HG02938 (cell line): ENCODE data around the gene NIPA2.

ENCODE experiments used
- ATAC-seq: cut with Tn5 transposase; IDR thresholded peaks from one replicate; pipeline ENCODE4 v1.9.1; 2021; ENCODE audit warnings: mild to moderate bottlenecking, moderate library complexity; ENCODE audit not compliant: unreplicated experiment

Gene NIPA2

DNA sequence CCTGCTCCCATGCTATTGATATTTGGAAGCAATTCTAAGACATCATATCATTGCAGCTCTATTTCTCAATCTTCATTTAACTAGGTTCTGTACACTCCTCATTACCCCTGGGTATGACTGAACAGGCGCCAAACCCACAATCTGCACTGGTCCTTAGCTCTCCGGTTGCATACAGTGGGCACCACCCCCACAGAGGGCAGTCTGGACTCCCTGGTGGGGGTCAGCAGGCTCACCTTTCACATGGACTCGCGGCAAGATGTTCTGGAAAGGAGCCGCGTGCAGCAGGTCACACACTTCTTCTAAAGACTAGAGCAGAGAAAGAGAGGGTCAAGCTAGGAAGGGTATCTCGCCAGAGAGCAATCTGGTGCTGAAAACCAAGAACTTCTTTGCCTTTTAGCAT, 36.5 kb downstream of the NIPA2 start:
- ATAC-seq, result no peak

DNA sequence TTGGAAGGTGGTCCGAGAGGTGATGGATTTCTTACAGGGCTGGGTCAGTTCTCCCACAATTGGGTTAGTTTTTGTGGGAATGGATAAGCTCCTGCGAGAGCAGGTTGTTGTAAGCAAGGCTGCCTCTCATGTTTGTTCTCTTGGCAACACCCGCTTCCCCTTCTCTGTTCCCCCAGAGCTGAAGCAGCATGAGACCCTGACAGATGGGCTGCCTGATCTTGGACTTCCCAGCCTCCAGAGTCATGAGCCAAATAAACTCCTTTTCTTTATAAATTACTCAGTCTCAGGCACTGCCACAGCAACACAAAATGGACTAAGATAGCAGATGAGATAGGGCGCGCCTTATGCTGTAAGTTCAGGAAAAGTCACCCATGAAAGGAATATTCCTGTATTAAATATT, 38.7 kb downstream of the NIPA2 start:
- no peak for ATAC-seq

DNA sequence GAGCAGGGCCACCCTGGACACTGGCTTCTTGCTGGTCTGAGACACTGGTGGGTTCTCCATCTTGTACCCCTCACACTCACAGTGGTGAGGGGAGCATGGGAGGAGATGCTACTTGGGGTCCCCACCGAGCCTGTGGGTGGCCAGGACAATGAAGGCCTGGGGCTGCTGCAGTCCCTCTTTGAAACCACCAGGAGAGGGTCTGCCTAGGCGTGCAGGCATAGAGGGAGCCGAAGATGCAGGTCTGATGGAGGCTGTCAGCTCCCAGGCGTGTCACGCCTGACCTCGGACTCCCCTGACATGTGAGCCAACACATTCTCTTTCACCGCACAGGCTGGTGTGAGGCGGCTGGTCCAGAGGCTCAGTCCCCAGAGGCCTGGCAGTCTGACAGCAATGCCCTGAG, 39.1 kb downstream of the NIPA2 start:
- ATAC-seq, result no peak

DNA sequence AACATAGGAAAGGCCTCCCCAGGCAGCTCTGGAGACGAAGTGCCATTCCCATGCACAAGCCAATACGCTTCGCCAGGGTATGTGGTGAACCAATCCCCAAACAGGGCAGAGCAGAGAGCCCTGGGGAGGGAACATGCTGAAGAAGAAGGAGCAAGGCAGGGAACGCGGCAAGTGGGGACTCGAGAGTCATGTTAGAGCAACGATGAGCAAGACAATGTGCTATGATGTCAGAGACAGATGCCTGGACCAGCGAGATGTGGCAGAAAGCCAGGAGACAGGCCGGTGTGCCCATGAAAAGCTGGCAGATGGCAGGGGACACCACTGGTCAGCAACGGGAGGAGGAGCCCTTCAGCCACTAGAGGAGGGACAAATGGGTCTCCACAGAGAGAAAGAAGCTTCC, 39.6 kb downstream of the NIPA2 start:
- ATAC-seq, result no peak

DNA sequence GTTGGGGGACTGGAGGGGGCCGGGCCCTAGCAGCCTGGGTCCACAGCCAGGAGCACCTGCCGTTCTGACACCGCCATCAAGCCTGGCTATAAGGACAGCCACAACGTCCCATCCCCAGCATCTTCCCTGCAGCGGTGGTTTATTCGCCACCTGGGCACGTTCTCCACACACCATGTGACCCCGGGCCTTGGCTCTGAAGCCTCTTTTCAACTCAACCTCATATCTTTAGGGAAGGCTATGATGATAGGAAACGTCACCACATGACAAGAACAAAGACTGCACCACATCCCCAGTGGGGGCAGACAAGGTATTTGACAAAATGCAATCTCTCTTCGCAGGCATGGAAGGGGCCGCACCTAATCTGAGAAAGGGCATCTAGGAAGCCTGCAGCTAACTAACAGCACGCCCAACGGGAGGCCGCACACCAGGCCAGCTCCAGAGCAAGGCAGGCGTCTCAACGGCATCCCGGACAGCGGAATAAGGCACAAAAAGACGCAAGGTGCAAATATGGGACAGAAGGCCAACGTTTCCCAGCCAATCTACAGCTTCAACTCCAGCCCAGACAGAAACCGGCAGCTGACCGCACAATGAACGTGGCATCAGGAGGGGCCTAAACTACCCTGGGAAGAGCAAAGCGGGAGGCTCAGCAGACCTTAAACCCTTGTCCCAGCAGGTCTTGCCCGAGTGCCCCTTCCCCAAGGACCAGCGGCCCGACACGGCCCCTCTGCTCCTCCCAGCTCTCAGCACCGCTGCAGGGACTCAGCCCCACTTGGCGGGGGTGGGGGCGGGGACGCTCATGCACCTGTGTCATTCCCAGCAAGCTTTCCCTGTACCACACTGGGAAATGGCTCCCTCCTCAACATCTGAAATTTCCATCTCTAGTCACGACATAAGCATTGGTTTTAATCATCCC, 41.9 kb downstream of the NIPA2 start:
- no peak for ATAC-seq

DNA sequence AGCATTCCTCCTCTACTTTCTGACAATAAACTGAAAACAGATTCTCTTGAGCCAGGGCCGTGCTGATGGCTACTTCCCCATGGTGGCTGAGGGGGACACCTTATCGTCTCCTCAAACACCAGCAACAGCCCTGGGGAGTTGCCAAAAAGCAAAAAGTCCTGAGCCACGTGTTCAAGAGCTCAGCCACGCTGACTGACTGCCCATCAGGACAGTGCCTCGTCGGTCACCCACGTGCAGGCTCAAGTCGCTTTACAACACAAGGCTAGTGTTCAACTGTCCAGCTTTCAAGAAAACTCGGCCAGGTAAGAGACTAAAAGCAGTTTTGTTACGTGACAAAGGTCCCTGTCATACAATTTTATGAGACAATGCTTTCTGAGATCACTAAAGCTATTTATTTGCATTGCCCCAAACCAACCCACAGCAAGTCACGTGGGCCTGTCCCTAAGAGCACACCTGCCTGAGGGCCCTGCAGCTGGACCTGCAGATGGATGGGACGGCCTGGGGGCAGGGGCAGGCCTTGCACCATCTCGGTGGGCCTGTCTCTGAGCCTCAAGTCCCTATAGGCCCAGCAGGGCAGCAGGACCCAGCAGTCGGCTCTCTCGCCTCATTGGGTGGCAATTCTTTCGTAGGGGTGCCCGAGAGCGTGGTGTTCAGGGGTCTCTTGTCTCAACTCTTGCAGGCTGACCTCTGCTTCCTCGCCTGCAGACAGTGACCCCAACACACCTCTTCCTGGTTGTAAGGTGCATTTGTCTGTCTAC, 42.7 kb downstream of the NIPA2 start:
- ATAC-seq, result no peak

DNA sequence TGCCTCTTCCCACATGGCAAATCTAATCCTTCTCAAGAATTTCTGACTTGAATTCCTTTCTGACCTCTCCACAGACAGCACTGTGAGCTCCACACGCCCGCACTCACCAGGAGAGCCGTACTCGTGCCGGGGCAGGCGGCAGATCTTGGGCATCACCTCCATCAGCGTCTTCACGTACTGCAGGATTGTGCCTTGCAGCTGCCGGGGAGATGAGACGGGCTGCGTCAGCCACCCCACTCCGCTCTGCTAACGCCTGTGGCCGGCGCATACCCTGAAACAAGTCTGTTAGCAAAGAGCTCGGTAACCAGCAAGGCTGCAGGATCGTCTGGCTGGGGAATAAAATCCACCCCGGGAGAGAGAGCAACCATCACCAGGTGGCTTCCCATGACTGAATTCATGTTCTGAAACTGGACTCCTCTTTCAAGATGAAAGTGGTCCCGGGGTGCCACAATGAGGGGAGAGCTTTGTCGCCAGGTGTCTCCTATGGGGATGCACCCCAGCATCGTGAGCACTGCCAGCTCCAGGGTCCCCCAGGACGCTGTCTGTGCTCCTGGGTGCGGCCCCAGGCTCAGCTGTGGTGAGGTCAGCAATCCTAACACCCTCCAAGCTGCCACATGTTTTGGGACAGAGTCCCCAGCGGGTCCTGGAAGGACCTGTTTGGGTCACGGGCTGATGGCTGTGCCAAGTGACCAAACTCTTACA, 43.4 kb downstream of the NIPA2 start:
- no peak for ATAC-seq

DNA sequence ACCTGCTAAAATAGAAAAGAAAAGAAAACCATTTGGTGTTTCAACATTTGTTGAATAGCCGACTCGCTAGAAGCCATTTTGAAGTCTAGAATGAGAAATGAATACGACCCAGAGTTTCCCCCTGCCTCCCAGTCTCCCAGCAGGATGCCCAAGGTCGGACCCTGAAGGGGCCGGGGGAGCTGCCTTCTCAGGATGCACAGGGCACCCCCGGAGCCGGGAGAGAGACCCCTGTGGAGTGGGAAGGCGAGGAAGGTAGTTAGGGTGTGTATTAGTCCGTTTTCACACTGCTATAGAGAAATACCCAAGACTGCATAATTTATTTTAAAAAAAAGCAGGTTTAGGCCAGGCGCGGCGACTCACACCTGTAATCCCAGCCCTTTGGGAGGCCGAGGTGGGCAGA, 44.7 kb downstream of the NIPA2 start:
- ATAC-seq, result no peak

DNA sequence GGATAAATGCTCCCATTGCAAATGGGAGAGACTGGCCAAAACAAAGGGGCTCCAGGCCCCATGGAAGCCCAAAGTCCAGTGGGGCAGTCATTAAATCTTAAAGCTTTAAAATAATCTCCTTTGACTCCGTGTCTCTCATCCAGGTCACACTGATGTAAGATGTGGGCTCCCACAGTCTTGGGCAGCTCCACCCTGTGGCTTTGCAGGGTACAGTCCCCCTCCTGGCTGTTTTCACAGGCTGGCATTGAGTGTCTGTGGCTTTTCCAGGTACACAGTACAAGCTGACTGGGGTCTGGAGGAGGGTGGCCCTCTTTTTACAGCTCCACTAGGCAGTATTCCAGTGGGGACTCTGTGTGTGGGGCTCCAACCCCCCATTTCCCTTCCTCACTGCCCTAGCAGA, 45.9 kb downstream of the NIPA2 start:
- no peak for ATAC-seq

DNA sequence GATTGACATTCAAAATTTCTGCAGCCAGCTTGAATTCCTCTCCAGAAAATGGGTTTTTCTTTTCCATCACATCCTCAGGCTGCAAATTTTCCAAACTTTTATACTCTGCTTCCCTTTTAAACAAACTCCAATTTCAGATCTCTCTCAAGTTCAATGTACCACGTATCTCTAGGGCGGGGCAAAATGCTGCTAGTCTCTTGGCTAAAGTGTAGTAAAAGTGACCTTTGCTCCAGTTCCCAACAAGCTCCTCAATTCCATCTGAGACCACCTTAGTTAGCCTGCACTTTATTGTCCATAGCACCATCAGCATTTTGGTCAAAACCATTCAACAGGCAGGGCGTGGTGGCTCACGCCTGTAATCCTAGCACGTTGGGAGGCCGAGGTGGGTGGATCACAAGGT, 46.7 kb downstream of the NIPA2 start:
- no peak for ATAC-seq

DNA sequence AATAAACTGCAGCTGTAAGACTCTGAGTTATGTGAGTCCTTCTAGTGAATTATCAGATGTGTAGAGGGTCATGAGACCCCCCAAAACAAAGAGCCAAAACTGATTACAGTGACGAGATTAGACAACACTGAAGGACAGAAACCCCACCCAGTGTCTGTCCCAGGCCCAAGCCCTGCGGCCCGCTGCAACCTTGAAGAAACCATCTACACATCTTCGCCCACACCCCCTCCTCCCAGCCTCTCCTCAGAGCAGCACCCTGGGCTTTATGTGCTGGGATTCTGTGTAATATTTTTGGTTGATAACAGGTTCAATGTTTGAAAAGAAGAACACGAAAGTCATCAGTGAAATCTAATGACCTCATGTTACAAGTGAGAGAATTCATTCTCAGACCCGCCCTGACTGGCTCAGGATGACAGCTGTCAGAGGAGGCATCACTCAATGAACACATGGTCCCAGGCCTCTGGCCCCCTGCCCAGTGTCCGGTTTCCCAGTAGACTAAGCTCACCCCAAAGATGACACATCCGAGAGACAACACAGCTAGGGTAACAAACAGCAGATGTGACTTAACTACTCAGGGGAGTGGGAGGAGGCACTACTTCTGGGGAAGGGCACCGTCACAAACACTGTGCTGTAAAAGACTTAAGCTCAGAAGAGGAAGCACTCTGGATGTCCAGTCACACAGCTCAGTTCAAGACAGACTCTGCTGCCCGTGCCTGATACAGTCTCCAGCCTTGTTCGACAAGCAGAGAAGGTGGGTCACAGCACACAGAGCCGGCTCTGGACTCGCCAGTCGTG, 48.9 kb downstream of the NIPA2 start:
- ATAC-seq, result no peak

DNA sequence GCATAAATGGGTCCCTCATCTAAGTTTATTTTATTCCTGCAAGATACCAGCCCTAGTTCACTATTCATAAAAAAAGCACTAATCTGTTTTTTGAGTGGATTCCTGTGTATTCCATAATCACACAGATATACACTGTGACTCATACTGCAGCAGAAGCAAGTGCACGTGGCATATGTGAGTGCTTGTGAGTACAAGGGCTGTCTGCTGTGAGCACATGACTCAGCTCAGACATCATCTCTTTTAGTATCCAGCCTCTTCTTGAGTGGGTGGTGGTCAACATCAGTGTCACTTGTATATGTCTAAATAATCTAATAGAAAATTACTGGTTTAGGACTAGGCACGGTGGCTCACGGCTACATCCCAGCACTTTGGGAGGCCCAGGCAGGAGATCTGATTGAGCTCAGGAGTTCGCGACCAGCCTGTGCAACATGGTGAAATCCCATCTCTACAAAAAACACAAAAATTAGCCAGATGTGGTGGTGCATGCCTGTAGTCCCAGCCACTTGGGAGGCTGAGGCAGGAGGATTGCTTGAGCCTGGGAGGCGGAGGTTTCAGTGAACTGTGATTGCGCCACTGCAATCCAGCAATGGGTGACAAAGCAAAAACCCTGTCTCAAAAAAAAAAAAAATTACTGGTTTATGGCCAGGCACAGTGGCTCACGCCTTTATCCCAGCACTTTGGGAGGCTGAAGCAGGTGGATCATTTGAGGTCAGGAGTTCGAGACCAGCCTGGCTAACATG, 49.8 kb downstream of the NIPA2 start:
- no peak for ATAC-seq

DNA sequence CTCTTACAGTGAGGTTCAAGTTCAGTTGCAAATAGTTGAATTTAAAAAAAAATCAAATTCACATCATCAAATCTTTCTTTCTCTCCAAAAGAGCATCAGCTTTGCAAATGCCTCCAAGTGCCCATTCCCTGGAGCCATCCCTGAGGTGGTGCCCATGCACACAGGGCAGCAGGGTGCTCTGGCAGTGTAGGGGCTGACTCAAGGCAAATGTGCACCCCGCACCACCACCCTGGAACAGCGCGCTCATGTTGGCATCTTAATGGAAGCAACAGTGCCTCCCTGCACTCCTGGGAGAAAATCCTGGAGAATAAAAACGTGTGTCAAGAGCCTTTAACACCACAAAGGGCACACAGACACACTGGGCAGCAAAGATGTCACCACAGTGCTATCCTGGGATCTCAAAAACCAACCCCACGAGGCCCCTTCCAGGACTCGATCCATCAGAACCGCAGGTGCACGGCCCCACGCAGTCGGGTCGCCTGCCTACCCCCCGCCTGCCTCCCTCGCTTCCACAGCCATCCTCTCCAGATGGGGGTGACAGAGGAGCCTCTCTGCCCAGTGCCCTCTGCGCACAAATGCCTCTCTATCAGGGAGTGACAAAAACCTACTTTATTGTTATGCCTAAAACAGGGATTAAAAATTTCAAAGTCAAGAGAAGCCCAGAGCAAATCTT, 50.8 kb downstream of the NIPA2 start:
- ATAC-seq, result no peak

DNA sequence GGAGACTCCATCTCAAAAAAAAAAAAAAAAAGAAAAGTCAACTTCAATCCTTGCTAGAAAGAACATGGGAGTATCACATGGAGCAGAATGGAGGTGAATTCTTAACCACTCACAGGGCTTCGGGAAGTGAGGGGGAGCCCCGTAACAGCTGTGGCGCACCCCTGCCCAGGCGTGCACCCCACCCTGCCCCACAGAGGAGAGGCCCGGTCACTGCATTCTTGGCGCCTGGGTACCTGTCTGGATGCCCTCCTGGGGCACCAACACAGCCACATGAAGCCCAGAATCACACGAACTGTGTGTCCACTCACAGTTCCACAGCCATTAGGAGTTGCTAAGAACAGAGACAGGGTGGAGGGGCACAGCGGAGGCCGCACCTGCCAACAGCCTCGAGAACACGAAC, 51.8 kb downstream of the NIPA2 start:
- ATAC-seq, result no peak

DNA sequence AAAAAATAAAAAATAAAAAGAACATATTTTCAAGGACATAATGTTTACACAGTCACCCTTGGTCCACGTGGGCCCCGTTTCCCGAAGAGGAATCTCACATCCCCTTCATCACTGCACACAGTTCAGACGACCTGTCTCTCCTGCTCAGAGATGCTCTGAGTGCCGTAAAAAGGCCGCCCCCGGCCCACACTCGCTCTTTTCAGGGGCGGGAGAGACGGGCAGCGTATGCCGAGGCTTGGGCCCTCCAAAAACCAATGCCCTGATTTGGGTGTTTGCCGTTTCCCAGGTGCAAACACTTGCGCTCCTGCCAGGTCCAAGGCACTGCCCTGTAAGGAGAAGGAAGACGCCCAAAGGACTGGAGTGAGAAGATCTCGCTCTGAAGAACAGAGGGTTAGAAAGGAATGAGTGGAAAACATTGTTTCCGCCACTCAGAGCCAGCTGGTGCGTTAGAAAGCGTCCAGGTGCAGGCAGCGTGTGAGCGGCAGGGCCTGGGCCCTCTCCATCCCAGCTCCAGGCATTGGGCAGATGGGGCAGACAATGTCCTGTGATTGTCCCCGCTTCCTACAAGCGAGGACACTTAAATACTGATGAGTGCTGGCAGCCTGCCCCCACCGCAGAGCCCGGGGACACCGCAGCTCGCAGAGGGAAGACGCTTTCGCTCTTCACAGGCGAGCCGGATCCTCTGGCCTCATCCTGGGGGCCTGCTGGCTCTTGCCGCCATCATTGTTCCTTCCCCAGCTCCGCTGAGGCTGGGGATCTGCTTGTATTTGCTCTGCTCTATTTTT, 53.2 kb downstream of the NIPA2 start:
- ATAC-seq, result no peak

DNA sequence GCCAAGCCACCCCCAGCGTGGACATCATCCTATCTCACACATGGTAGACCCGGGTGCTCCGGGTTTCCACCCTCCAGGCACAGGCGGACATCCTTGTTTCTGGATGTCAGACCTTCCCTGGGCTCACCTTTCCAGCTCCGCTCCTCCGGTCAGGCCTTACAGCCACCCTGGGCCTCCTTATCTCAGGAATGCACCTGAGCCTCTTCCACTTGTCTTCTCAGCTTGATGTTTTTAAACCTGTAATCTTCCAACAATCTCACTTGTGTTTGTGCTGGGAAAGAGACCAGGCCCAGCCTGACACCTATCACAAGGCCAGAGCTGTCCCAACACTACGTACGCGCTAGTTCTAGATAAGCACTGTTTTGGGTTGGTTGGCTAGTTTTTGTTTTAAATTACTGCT, 53.9 kb downstream of the NIPA2 start:
- no peak for ATAC-seq

DNA sequence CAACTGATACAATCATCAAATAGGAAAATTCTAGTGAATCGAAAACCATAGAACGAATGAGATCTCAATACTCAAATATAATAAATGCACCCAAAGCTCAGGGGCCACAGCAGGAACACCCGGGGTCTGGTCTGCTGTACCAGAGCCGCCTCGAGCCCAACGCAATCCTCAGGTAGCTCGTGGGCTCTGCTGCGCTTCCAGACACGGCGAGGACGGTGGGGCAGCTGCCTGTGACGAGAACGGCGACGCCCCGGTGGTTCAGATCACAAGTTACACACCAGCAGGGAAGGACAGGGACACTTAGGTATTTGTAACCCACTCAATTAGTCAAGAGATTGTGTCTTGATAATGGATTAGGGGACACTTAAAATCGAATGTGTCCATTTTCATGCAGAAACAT, 54.6 kb downstream of the NIPA2 start:
- no peak for ATAC-seq

DNA sequence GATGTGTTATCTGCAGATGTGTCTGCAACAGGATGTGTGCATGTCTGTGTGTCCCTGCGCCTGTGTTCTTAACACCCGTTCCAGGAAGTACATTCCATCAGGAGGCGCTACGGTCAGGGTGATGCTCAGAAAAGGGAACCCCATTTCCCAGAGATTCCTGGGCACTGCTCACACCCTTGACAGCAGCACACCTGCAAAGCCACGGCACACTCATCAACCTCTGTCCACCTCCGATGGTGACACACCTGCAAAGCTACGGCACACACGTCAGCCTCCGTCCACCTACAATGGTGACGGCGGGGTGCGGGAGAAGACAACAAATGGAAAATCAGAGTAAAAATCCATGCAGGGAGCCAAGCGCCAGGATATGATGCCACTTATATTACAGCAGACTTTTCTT, 55.4 kb downstream of the NIPA2 start:
- no peak for ATAC-seq
